Heart left ventricle (tissue), 16 donors: ENCODE data around the gene MEIS2. TPM values are rescaled to one million over a fixed set of nuclear protein-coding genes. Genes with fewer than 3 reads are reported as not detected.

Experiments used
- ATAC-seq, 4 donors: fragments of 200-7000 bp; cut with Tn5 transposase; one replicate each; pipeline ENCODE4 v1.9.1; 2020 to 2022; ENCODE audit warnings: moderate library complexity in 4 of 4, mild to moderate bottlenecking in 3 of 4, moderate number of reproducible peaks in 1 of 4
- DNase-seq, 5 donors: peaks; one replicate each; pipeline ENCODE4 v3.0.0-alpha.2; 2020
- H3K27ac ChIP-seq, 12 donors: fragments of 200-600 bp; sonication (generic) in 4 of 12; one replicate each; pipeline versions ENCODE4 v1.5.0 to v1.8.0; 2016 to 2022; ENCODE audit warnings: mild to moderate bottlenecking in 2 of 12
- H3K27me3 ChIP-seq, 9 donors: fragments of 200-600 bp; sonication (generic) in 2 of 9; one replicate each; pipeline versions ENCODE4 v1.5.1 to v1.8.0; 2016 to 2022; ENCODE audit warnings: mild to moderate bottlenecking in 3 of 9
- H3K36me3 ChIP-seq, 9 donors: fragments of 200-600 bp; sonication (generic) in 2 of 9; one replicate each; pipeline versions ENCODE4 v1.5.0 to v1.8.0; 2018 to 2022; ENCODE audit warnings: mild to moderate bottlenecking in 2 of 9
- H3K4me1 ChIP-seq, 12 donors: fragments of 200-600 bp; sonication (generic) in 4 of 12; one replicate each; pipeline versions ENCODE4 v1.5.0 to v1.8.0; 2016 to 2022; ENCODE audit warnings: mild to moderate bottlenecking in 3 of 12
- H3K4me3 ChIP-seq, 12 donors: fragments of 200-600 bp; sonication (generic) in 4 of 12; one replicate each; pipeline versions ENCODE4 v1.5.0 to v1.8.0; 2017 to 2022; ENCODE audit warnings: mild to moderate bottlenecking in 9 of 12, moderate library complexity in 4 of 12
- H3K9me3 ChIP-seq, 12 donors: fragments of 200-600 bp; sonication (generic) in 4 of 12; one replicate each; pipeline versions ENCODE4 v1.5.0 to v1.8.0; 2016 to 2022; ENCODE audit warnings: mild to moderate bottlenecking in 1 of 12
- CTCF ChIP-seq, 12 donors: fragments of 200-600 bp; sonication (generic) in 4 of 12; IDR thresholded peaks; one replicate each; pipeline versions ENCODE4 v1.5.0 to v1.8.0; 2018 to 2022; ENCODE audit warnings: antibody characterized with exemption in 12 of 12, mild to moderate bottlenecking in 5 of 12
- POLR2A ChIP-seq, 2 donors: fragments of 450-650 bp; IDR thresholded peaks; one replicate each; pipeline ENCODE4 v1.6.1; 2017; ENCODE audit warnings: antibody characterized with exemption in 2 of 2, mild to moderate bottlenecking in 2 of 2, moderate library complexity in 2 of 2
- WGBS, 4 donors: extraction: QIAGEN DNeasy Blood & Tissue Kit in 2 of 4; methylation state at CpG; one replicate each; pipeline versions ENCODE4 v1.1.5 to v1.1.7; 2013 to 2018; 5-methylcytosine and 5-hydroxymethylcytosine counted together
- intact Hi-C, 10 donors: fragments of 100-400 bp; cut with DNase I; formaldehyde crosslinking; loops; one replicate each; pipeline versions ENCODE4 v1.11.1 to v1.14.2; 2022
- polyA plus RNA-seq, 2 donors: library from polyadenylated mRNA; stranded (reverse); fragments of 200-250 nt; gene quantifications; one replicate each; pipeline ENCODE4 v1.2.3, GENCODE V29; 2013
- total RNA-seq, 9 donors: library from RNA; depleted of rRNA in 2 of 9; stranded (reverse); fragments of >200 nt in 2 of 9; fragmentation: NEBNext Ultra II Directional in 3 of 9; extraction: Animal tissue kit (Norgen Biotek cat#: 25700) in 3 of 9; gene quantifications; one replicate each; pipeline versions ENCODE4 v1.1.0 to v1.2.4, GENCODE V29; 2016 to 2023
- donor health status: ischemic (EF 13 %, LVEDD 7.1; RV severe dilation, severe dysfunction).
- donor health status: healthy with polysubstance abuse.
- donor health status: DM: no; HTN: yes; CAD: no.
- donor health status: DM: no; HTN: no; CAD: no.
- donor health status: ischemic (EF 25% LVEDD 6.9; RV normal size, moderate dysfunction).
- donor health status: ischemic (EF 25% LVEDD 5.7; RV mildly dilated, moderate dysfunction).
- donor health status: healthy.
- donor health status: DM: yes; HTN: yes; CAD: no.
- donor health status: ischemic (EF 35%, LVEDD 5.7; RV mildly dilated, moderate dysfunction).
- donor health status: nonischemic (EF 11% LVEDD 7.7; RV severe dilation, severe dysfunction).
- donor health status: DM: yes; HTN: yes; CAD: no.
- donor health status: PGD.
- donor health status: ischemic (EF 29% LVEDD 5.4; RV normal size, mild dysfunction).
- donor health status: nonischemic (EF 23%, LVEDD 6.1; RV moderate dilation, normal function).

MEIS2 gene
- total and polyA plus RNA-seq, 11 donors: 13.2 to 89.7 (median 49.7) TPM

- peak in 2 of 4 donors; percentile 23 to 37 for ATAC-seq
- H3K4me3 ChIP-seq: no peak overlapping the region
- DNase-seq: no peak
- no peaks in the 10 kb centered on the region for H3K9me3 ChIP-seq
- TF ChIP-seq POLR2A (IDR thresholded peaks at IDR 0.05) (no peak), CTCF (IDR thresholded peaks at IDR 0.05) (no peak)
- intact Hi-C loops: loop anchor here in 1 of 10 donors (10.0 kb wide), 1 partner anchor 280 kb away; no protein-coding TSS in a partner anchor
- H3K36me3 ChIP-seq: peaks cover 0 to 22% (median 0%) of the 10 kb centered on the region in 9 donors
- H3K27me3 ChIP-seq: no peaks in the 10 kb centered on the region
- peaks cover 0 to 42% (median 11%) of the 10 kb centered on the region in 12 donors for H3K4me1 ChIP-seq
- 69 to 78% (median 72%) methylated on average over 5 of the region's 5 CpGs for WGBS, 4 donors
- H3K27ac ChIP-seq: peak overlapping the region in 1 of 12 donors; percentile 13
Observed at GRCh38 chr15:37044915-37045648, 55.3 kb downstream of the MEIS2 start.

- H3K27ac ChIP-seq: no peak overlapping the region
- intact Hi-C loops: loop anchor here in 1 of 10 donors (10.0 kb wide), 1 partner anchor 283 kb away; no protein-coding TSS in a partner anchor
- DNase-seq (no peak), ATAC-seq (no peak)
- H3K4me3 ChIP-seq: no peak overlapping the region
- no peak for TF ChIP-seq CTCF (IDR thresholded peaks at IDR 0.05)
- no peak for TF ChIP-seq POLR2A (IDR thresholded peaks at IDR 0.05)
- H3K9me3 ChIP-seq: no peaks in the 10 kb centered on the region
- peaks cover 0 to 23% (median 0%) of the 10 kb centered on the region in 9 donors for H3K36me3 ChIP-seq
- 90 to 97% (median 91%) methylated on average over 4 of the region's 4 CpGs for WGBS, 4 donors
- H3K27me3 ChIP-seq: no peaks in the 10 kb centered on the region
- peaks cover 0 to 47% (median 16%) of the 10 kb centered on the region in 12 donors for H3K4me1 ChIP-seq
Observed at GRCh38 chr15:37041836-37042235, 58.5 kb downstream of the MEIS2 start.

GRCh38 chr15:37041042-37041441, 59.3 kb downstream of the MEIS2 start:
- intact Hi-C loops: loop anchor here in 1 of 10 donors (10.0 kb wide), 1 partner anchor 284 kb away; no protein-coding TSS in a partner anchor
- Histone ChIP-seq H3K9me3 (no peaks in the 10 kb centered on the region), H3K27ac (no peak overlapping the region), H3K27me3 (no peaks in the 10 kb centered on the region), H3K36me3 (peaks cover 0 to 31% (median 0%) of the 10 kb centered on the region in 9 donors), H3K4me3 (no peak overlapping the region), H3K4me1 (peaks cover 0 to 43% (median 14%) of the 10 kb centered on the region in 12 donors)
- 86 to 100% (median 89%) methylated on average over 1 of the region's 1 CpG for WGBS, 4 donors
- no peak for DNase-seq
- TF ChIP-seq CTCF (IDR thresholded peaks at IDR 0.05) (no peak), POLR2A (IDR thresholded peaks at IDR 0.05) (no peak)
- ATAC-seq: no peak

GRCh38 chr15:37040072-37040742, 60.1 kb downstream of the MEIS2 start:
- WGBS, 4 donors: 58 to 66% (median 65%) methylated on average over 4 of the region's 4 CpGs
- H3K27me3 ChIP-seq: no peaks in the 10 kb centered on the region
- TF ChIP-seq CTCF (IDR thresholded peaks at IDR 0.05) (no peak), POLR2A (IDR thresholded peaks at IDR 0.05) (no peak)
- H3K4me1 ChIP-seq: peaks cover 0 to 40% (median 12%) of the 10 kb centered on the region in 12 donors
- peaks cover 0 to 35% (median 0%) of the 10 kb centered on the region in 9 donors for H3K36me3 ChIP-seq
- H3K4me3 ChIP-seq: no peak overlapping the region
- no peak overlapping the region for H3K27ac ChIP-seq
- ATAC-seq (no peak), DNase-seq (no peak)
- H3K9me3 ChIP-seq: no peaks in the 10 kb centered on the region
- intact Hi-C loops: loop anchor here in 1 of 10 donors (10.0 kb wide), 1 partner anchor 285 kb away; no protein-coding TSS in a partner anchor
